Prostate gland (tissue), 2 donors: ENCODE measurements around the gene CIDEB. TPM values are rescaled to one million over a fixed set of nuclear protein-coding genes. Genes with fewer than 3 reads are reported as not detected.

Experiments used
- DNase-seq: peaks from one replicate; pipeline ENCODE4 v3.0.0-alpha.2; 2019; ENCODE audit warnings: low spot score
- H3K27ac ChIP-seq, 2 donors: fragments of 200-600 bp; sonication (generic); 2 replicates each; pipeline ENCODE4 v1.5.1; 2017 to 2019
- H3K27me3 ChIP-seq: fragments of 200-600 bp; sonication (generic); replicated peaks from 2 replicates; pipeline ENCODE4 v1.5.1; 2019; ENCODE audit not compliant: insufficient read depth
- H3K36me3 ChIP-seq, 2 donors: fragments of 200-600 bp; sonication (generic); 1 replicate in 1 of 2; 2 replicates in 1 of 2; pipeline versions ENCODE4 v1.5.1 to v1.8.1; 2017 to 2019
- H3K4me1 ChIP-seq: fragments of 200-600 bp; sonication (generic); replicated peaks from 2 replicates; pipeline ENCODE4 v1.5.1; 2019
- H3K4me3 ChIP-seq, 2 donors: fragments of 200-600 bp; sonication (generic); 2 replicates each; pipeline ENCODE4 v1.5.1; 2017 to 2019
- H3K9me3 ChIP-seq: fragments of 200-600 bp; sonication (generic); 2 replicates; pipeline ENCODE4 v1.5.1; 2017
- POLR2A ChIP-seq: fragments of 450-650 bp; IDR thresholded peaks from one replicate; pipeline ENCODE4 v1.6.1; 2016; ENCODE audit warnings: antibody characterized with exemption, mild to moderate bottlenecking
- POLR2AphosphoS5 ChIP-seq: sonication (generic); formaldehyde crosslinking; IDR thresholded peaks from one replicate; pipeline ENCODE4 v1.6.1; 2017; ENCODE audit warnings: antibody characterized with exemption
- WGBS: methylation state at CpG from one replicate; pipeline ENCODE4 v1.1.5; 2018; 5-methylcytosine and 5-hydroxymethylcytosine counted together
- intact Hi-C: fragments of 100-400 bp; cut with DNase I; formaldehyde crosslinking; loops from one replicate; pipeline ENCODE4 v1.14.2; 2022
- total RNA-seq, 2 donors: library from RNA; depleted of rRNA; stranded (reverse); fragments of >200 nt; gene quantifications; one replicate each; pipeline ENCODE4 v1.1.0, GENCODE V29; 2016
- TF ChIP-seq, protein P1 (sequence below), 4 experiments: fragments of 200-600 bp in 2 of 4; fragments of 450-650 bp in 2 of 4; sonication (generic) in 2 of 4; IDR thresholded peaks; 1 replicate in 3 of 4; 2 replicates in 1 of 4; pipeline ENCODE4 v1.5.1; 2016 to 2019; ENCODE audit warnings: antibody characterized with exemption in 4 of 4, mild to moderate bottlenecking in 2 of 4, moderate library complexity in 2 of 4

CIDEB gene
- total RNA-seq, 2 donors from 2014 or later = 9.1 to 17.8 TPM

DNA sequence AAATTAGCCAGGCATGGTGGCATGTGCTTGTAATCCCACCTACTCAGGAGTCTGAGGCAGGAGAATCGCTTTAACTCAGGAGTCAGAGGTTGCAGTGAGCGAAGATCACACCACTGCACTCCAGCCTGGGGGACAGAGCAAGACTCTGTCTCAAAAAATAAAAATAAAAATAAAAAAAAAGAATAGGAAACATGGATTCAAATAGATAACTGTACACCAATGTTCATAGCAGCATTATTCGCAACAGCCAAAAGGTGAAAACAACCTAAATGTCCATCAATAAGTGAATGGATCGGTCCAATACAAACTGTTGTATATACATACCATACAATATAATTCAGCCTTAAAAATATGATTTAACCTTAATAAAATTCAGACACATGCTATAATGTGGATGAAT is 35.1 kb upstream of the CIDEB start:
- intact Hi-C loops = no loop called here
- Histone ChIP-seq H3K27me3 (no peaks in the 10 kb centered on the region), H3K36me3 (no peaks in the 10 kb centered on the region), H3K4me1 (no peaks in the 10 kb centered on the region), H3K9me3 (no peaks in the 10 kb centered on the region), H3K4me3 (no peak overlapping the region), H3K27ac (no peak overlapping the region)
- WGBS = 93% methylated on average over 4 of the region's 4 CpGs
- TF ChIP-seq POLR2AphosphoS5 (no peak), POLR2A (no peak)
- TF ChIP-seq, protein P1, sequence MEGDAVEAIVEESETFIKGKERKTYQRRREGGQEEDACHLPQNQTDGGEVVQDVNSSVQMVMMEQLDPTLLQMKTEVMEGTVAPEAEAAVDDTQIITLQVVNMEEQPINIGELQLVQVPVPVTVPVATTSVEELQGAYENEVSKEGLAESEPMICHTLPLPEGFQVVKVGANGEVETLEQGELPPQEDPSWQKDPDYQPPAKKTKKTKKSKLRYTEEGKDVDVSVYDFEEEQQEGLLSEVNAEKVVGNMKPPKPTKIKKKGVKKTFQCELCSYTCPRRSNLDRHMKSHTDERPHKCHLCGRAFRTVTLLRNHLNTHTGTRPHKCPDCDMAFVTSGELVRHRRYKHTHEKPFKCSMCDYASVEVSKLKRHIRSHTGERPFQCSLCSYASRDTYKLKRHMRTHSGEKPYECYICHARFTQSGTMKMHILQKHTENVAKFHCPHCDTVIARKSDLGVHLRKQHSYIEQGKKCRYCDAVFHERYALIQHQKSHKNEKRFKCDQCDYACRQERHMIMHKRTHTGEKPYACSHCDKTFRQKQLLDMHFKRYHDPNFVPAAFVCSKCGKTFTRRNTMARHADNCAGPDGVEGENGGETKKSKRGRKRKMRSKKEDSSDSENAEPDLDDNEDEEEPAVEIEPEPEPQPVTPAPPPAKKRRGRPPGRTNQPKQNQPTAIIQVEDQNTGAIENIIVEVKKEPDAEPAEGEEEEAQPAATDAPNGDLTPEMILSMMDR (IDR thresholded peaks at IDR 0.05) = no peak
- no peak for DNase-seq

DNA sequence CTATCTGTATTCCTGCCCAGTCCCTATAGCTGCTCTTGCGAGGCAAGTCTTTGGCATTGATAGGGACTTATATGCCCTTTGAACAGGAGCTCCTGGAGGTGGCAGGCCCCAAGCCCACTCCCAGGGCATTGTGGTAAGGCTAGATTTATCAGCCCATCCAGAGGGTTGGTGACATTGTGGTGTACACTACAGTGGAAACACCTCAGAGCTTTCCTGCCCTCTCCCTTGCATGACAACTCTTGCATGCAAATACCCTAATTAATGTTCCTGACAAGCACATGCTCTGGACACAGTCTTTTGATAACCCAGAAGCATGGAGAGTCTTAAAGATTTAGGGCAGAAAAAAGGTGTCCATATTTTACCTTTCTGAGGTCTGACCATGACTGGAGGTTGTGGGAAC is 32.8 kb upstream of the CIDEB start:
- TF ChIP-seq POLR2A = no peak
- TF ChIP-seq, protein P1 (IDR thresholded peaks at IDR 0.05) = no peak
- no peak for TF ChIP-seq POLR2AphosphoS5
- intact Hi-C loops = no loop called here
- Histone ChIP-seq H3K27me3 (peaks cover 3% of the 10 kb centered on the region), H3K4me1 (no peaks in the 10 kb centered on the region), H3K4me3 (no peak overlapping the region), H3K9me3 (no peaks in the 10 kb centered on the region), H3K27ac (no peak overlapping the region), H3K36me3 (no peaks in the 10 kb centered on the region)
- 100% methylated on average over 1 of the region's 1 CpG for WGBS
- DNase-seq = no peak

DNA sequence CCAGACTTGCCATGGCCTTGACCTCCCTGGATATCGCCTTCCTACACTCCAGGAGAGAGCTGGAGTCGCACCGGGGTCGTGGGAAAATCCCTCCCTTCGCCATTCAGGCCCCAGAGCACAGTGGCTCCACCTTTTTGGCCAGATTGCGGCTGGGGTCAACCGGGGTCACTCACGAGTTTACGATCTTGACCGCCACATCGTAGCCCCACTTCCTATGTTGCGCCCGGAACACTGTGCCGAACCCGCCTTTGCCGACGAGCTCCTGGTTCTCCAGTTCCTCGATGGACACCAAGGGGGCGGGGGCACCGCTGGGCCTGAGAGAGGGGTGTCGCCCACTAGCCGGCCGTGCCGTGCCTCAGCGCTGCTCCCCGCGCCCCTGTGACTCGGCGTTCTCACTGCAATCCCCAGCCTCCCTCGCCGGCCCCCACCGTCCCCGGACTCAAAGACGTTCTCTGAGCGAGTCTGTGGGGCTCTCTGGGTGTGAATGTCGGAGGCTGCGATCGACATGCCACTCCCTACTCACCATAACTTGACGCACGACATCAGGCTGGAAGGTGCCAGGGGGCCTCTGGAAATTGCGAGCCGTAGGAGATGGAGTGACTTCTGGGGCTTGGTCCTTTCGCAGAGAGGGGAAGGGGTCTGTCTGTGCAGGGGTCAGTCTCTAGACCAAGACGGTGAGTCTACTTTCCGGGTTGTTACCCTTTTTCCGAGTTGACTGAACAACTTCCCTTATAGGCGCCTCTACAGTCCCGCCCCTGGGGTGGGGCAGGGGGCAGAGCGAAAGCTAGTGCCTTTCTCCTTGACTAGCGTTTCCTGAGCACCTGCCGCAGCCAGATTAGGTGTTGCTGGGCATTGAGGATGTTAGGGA is 31.7 kb upstream of the CIDEB start, which contains the start of gene RIPK3:
Gene RIPK3, minus strand, starts transcription at position 708 of the 868 bp plus-strand sequence. Its CDS starts 165 bp downstream, at position 543.
- H3K27me3 ChIP-seq = peaks cover 3% of the 10 kb centered on the region
- DNase-seq = no peak
- intact Hi-C loops = no loop called here
- no peaks in the 10 kb centered on the region for H3K4me1 ChIP-seq
- H3K9me3 ChIP-seq = no peaks in the 10 kb centered on the region
- H3K27ac ChIP-seq = no peak within 1 kb of the TSS
- H3K4me3 ChIP-seq = peak within 1 kb of the TSS; percentile 12 to 23
- 29% methylated on average over 50 of the region's 51 CpGs for WGBS
- TF ChIP-seq POLR2A (no peak), POLR2AphosphoS5 (peak; percentile 26)
- TF ChIP-seq, protein P1 (IDR thresholded peaks at IDR 0.05) = no peak
- no peaks in the 10 kb centered on the region for H3K36me3 ChIP-seq

DNA sequence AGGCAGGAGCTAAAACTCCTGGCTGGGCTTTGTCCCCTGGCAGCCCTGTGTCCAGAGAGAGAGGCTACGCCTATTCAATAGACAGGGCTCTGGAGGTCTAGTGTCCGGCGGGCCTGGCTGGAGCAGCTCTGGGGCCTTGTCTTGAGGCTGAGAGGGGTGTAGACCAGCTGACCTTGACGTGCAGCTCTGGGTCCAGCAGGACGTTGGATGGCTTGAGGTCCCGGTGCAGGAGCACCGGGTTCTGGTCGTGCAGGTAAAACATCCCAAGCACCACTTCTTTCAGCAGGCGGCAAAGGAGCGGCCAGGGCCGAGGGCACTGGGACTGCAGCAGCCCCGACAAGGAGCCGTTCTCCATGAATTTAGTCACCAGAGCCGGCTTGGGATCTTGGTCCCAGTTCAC is 31.1 kb upstream of the CIDEB start:
- TF ChIP-seq, protein P1 (IDR thresholded peaks at IDR 0.05) = no peak
- TF ChIP-seq POLR2A (no peak), POLR2AphosphoS5 (no peak)
- WGBS = 85% methylated on average over 14 of the region's 14 CpGs
- DNase-seq = no peak
- intact Hi-C loops = no loop called here
- Histone ChIP-seq H3K27ac (no peak overlapping the region), H3K4me3 (no peak overlapping the region), H3K36me3 (no peaks in the 10 kb centered on the region), H3K27me3 (peaks cover 3% of the 10 kb centered on the region), H3K9me3 (no peaks in the 10 kb centered on the region), H3K4me1 (no peaks in the 10 kb centered on the region)

DNA sequence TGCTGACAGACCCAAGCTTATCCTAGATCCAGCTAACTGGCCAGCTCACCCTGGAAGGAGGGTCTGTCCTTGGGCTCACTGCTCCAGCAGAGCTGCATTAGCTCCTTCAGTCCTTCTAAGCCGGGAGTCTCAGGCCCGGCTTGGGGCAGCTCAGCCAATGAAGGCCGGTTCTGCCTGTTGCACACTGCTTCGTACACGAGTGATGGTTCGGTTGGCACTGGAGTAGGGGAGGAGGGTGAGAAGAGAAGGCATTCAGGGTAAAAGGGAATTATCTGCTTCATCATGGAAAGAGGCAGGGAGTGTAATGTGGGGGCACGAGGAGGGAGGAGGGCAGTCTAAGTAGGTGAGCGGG is 30.0 kb upstream of the CIDEB start:
- no peak for DNase-seq
- no peak overlapping the region for H3K27ac ChIP-seq
- H3K4me1 ChIP-seq = no peaks in the 10 kb centered on the region
- H3K36me3 ChIP-seq = no peaks in the 10 kb centered on the region
- 90% methylated on average over 8 of the region's 8 CpGs for WGBS
- H3K27me3 ChIP-seq = peaks cover 3% of the 10 kb centered on the region
- no peak overlapping the region for H3K4me3 ChIP-seq
- H3K9me3 ChIP-seq = no peaks in the 10 kb centered on the region
- intact Hi-C loops = no loop called here
- TF ChIP-seq, protein P1 (IDR thresholded peaks at IDR 0.05) = no peak
- TF ChIP-seq POLR2AphosphoS5 (no peak), POLR2A (no peak)
